Measurements from ENCODE around the gene NQO1. TPM values are rescaled to one million over a fixed set of nuclear protein-coding genes. Genes with fewer than 3 reads are reported as not detected.

The NQO1 gene
- total and polyA plus RNA-seq, 7 donors, result 14.5 to 250 (median 56.0) TPM

DNA sequence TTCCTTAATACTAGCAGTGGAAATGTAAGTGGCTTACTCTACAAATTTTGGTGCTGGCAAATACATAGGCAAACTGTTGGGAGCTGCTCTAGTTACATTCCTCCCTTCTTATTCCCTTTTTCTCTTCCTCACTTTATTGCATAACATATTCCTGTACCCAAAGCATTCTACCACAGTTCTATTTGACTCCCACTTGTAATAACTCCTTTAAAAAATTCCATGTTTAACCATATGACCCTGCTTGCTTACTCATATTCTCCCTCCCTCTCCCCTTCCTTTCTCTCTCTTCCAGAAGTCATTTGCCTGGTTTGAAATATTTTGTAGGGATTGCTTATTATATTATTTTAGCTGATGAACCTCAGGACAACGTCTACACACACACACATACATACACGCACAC lies 22.7 kb downstream of the NQO1 start:
- peaks cover 0 to 13% (median 0%) of the 10 kb centered on the region in 4 donors for H3K36me3 ChIP-seq
- intact Hi-C loops (cut with DNase I), result no loop called here
- TF ChIP-seq EP300 (IDR thresholded peaks at IDR 0.05), result no peak
- no peak for TF ChIP-seq POLR2AphosphoS5 (IDR thresholded peaks at IDR 0.05)
- no peak for TF ChIP-seq POLR2A (IDR thresholded peaks at IDR 0.05)
- TF ChIP-seq CTCF (IDR thresholded peaks at IDR 0.05), result no peak
- no peak overlapping the region for H3K4me3 ChIP-seq
- H3K27me3 ChIP-seq, result no peaks in the 10 kb centered on the region
- H3K27ac ChIP-seq, result no peak overlapping the region
- H3K9me3 ChIP-seq, result no peaks in the 10 kb centered on the region
- H3K4me1 ChIP-seq, result peaks cover 0 to 4% (median 0%) of the 10 kb centered on the region in 4 donors
- 93 to 97% methylated on average over 2 of the region's 2 CpGs for WGBS, 2 donors
- DNase-seq, result no peak

- H3K36me3 ChIP-seq, result peaks cover 0 to 19% (median 3%) of the 10 kb centered on the region in 4 donors
- no peak overlapping the region for H3K27ac ChIP-seq
- DNase-seq, result no peak
- H3K4me3 ChIP-seq, result no peak overlapping the region
- intact Hi-C loops (cut with DNase I), result no loop called here
- no peaks in the 10 kb centered on the region for H3K27me3 ChIP-seq
- 95% methylated on average over 2 of the region's 2 CpGs for WGBS, 2 donors
- H3K9me3 ChIP-seq, result no peaks in the 10 kb centered on the region
- TF ChIP-seq EP300 (IDR thresholded peaks at IDR 0.05) (no peak), POLR2AphosphoS5 (IDR thresholded peaks at IDR 0.05) (no peak), CTCF (IDR thresholded peaks at IDR 0.05) (no peak), POLR2A (IDR thresholded peaks at IDR 0.05) (no peak)
- peaks cover 0 to 4% (median 0%) of the 10 kb centered on the region in 4 donors for H3K4me1 ChIP-seq
Observed at GRCh38 chr16:69701866-69702265, 24.5 kb downstream of the NQO1 start.

DNA sequence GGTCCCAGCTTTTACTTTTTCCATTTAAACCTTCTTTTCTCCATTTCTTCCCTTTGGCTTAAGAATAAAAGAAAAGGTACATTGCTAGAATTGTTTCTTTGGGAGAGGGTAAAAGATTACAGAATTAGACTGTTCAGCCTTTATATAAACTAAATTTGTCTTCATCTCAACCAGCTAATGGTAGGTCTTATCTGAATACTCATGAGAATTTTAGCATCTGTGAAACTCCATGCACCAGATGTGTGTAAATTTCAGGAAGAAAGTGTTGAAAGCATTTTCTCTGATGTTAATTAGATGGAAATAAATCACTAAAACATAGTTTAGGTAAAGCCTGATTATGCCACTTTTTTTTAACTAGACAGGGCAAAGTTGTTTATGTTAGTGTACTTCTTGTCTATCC lies 24.9 kb downstream of the NQO1 start:
- DNase-seq, result no peak
- Histone ChIP-seq H3K36me3 (peaks cover 0 to 23% (median 4%) of the 10 kb centered on the region in 4 donors), H3K4me1 (peaks cover 0 to 2% (median 0%) of the 10 kb centered on the region in 4 donors), H3K4me3 (no peak overlapping the region), H3K9me3 (no peaks in the 10 kb centered on the region), H3K27me3 (no peaks in the 10 kb centered on the region), H3K27ac (no peak overlapping the region)
- TF ChIP-seq POLR2AphosphoS5 (IDR thresholded peaks at IDR 0.05), result no peak
- intact Hi-C loops (cut with DNase I), result no loop called here

DNA sequence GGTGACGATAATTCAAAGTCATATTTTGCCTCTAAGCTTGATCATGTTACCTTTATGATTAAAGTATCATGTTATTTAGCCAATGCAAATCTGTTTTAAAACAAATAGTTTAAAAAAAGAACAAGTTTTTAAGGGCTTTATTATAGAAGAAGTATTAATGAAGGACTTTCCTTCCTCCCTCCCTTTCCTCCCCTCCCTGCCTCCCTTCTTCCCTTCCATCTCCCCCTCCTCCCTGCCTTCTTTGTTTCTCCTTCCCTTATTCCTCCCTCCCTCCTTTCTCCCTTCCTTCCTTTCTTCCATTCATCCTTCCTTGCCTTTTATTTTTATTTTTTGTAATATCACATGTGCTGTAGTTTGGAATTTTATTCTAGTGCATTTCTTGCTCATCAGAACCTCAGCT lies 26.4 kb downstream of the NQO1 start:
- no peak for TF ChIP-seq POLR2A (IDR thresholded peaks at IDR 0.05)
- no peak for TF ChIP-seq POLR2AphosphoS5 (IDR thresholded peaks at IDR 0.05)
- no peak for TF ChIP-seq CTCF (IDR thresholded peaks at IDR 0.05)
- TF ChIP-seq EP300 (IDR thresholded peaks at IDR 0.05), result no peak
- Histone ChIP-seq H3K9me3 (no peaks in the 10 kb centered on the region), H3K27me3 (no peaks in the 10 kb centered on the region), H3K27ac (no peak overlapping the region), H3K36me3 (peaks cover 5 to 38% (median 12%) of the 10 kb centered on the region in 4 donors), H3K4me1 (no peaks in the 10 kb centered on the region), H3K4me3 (no peak overlapping the region)
- WGBS, 2 donors, result 92% methylated on average over 1 of the region's 1 CpG
- intact Hi-C loops (cut with DNase I), result loop anchor here (10.0 kb wide), 1 partner anchor 305 kb away; no protein-coding TSS in a partner anchor
- DNase-seq, result no peak

DNA sequence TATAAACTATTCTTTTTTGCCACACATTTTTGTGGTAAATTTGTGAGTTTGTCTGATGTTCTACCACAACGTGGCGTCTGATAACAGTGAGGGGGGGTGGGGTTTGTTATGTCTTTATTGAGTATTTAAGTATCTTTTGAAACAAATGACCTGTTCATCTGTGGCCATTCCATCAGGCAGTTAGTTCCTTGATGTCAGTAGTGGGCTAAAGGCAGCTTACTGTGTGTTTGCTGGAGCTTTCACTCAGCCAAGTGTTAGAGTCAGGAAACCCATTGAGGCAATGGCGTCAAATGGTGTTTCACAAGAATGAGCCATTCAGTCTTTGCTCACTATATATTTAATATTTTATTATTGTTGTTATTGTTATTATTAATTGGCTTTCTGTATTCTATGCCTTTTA lies 28.0 kb downstream of the NQO1 start:
- 90 to 93% methylated on average over 3 of the region's 3 CpGs for WGBS, 2 donors
- TF ChIP-seq POLR2A (IDR thresholded peaks at IDR 0.05) (no peak), POLR2AphosphoS5 (IDR thresholded peaks at IDR 0.05) (no peak)

DNA sequence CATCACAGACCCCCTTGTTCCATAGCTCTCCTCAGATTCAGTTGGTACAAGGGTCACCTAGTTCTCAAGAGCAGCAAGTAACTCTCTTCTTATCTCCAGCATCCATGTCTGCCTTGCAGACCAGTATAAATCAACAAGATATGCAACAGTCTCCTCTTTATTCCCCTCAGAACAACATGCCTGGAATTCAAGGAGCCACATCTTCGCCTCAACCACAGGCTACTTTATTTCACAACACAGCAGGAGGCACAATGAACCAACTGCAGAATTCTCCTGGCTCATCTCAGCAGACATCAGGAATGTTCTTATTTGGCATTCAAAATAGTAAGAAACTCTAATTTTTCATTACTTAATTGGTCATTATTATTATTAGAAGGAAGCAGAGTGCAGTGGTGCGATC lies 32.4 kb downstream of the NQO1 start:
- H3K36me3 ChIP-seq, result peaks cover 15 to 82% (median 41%) of the 10 kb centered on the region in 4 donors
- no peak overlapping the region for H3K27ac ChIP-seq
- 99% methylated on average over 2 of the region's 2 CpGs for WGBS, 2 donors
- TF ChIP-seq POLR2AphosphoS5 (IDR thresholded peaks at IDR 0.05) (no peak), EP300 (IDR thresholded peaks at IDR 0.05) (no peak), CTCF (IDR thresholded peaks at IDR 0.05) (no peak), POLR2A (IDR thresholded peaks at IDR 0.05) (no peak)
- H3K27me3 ChIP-seq, result no peaks in the 10 kb centered on the region
- DNase-seq, result no peak
- peaks cover 0 to 14% (median 7%) of the 10 kb centered on the region in 4 donors for H3K4me1 ChIP-seq
- intact Hi-C loops (cut with DNase I), result loop anchor here (10.0 kb wide), 1 partner anchor 299 kb away; no protein-coding TSS in a partner anchor
- no peak overlapping the region for H3K4me3 ChIP-seq
- H3K9me3 ChIP-seq, result no peaks in the 10 kb centered on the region

More for the DNA sequence above, 28.0 kb downstream of the NQO1 start:
- H3K36me3 ChIP-seq, result peaks cover 15 to 47% (median 20%) of the 10 kb centered on the region in 4 donors
- H3K9me3 ChIP-seq, result no peaks in the 10 kb centered on the region
- intact Hi-C loops (cut with DNase I), result loop anchor here (10.0 kb wide), 1 partner anchor 304 kb away; no protein-coding TSS in a partner anchor
- no peaks in the 10 kb centered on the region for H3K27me3 ChIP-seq
- no peak overlapping the region for H3K27ac ChIP-seq
- H3K4me1 ChIP-seq, result no peaks in the 10 kb centered on the region
- H3K4me3 ChIP-seq, result no peak overlapping the region
- no peak for DNase-seq

Measured in sigmoid colon (tissue), 7 donors.